ENCODE data around the gene CCDC60.

CCDC60 gene

DNA sequence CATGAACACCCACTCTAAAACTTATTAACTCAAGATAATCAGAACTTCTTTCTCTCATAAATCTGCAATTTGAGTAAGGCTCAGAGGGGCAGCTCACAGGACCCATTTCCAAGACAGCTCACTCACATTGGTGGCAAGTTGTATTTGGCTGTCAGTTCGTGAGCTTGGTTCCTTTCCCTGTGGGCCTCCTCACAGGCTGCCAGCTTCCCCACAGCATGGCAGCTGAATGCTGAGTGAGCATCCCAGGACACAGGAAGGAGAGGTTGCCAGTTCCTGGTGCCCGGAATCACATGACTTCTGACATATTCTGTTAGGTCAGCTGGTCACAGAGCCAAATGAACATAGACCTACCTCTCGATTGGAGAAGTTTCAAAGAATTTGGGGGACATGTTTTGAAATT lies 142.4 kb downstream of the CCDC60 start:
- no peak for DNase-seq (ENCODE audit: low read depth in 2 of 2)
- TF ChIP-seq, protein P1, sequence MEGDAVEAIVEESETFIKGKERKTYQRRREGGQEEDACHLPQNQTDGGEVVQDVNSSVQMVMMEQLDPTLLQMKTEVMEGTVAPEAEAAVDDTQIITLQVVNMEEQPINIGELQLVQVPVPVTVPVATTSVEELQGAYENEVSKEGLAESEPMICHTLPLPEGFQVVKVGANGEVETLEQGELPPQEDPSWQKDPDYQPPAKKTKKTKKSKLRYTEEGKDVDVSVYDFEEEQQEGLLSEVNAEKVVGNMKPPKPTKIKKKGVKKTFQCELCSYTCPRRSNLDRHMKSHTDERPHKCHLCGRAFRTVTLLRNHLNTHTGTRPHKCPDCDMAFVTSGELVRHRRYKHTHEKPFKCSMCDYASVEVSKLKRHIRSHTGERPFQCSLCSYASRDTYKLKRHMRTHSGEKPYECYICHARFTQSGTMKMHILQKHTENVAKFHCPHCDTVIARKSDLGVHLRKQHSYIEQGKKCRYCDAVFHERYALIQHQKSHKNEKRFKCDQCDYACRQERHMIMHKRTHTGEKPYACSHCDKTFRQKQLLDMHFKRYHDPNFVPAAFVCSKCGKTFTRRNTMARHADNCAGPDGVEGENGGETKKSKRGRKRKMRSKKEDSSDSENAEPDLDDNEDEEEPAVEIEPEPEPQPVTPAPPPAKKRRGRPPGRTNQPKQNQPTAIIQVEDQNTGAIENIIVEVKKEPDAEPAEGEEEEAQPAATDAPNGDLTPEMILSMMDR (IDR thresholded peaks at IDR 0.05; ENCODE audit: low read depth, low read length): no peak
- H3K4me3 ChIP-seq (replicated peaks in 1 of 2; ENCODE audit: low read depth in 2 of 2, low read length in 2 of 2): no peak overlapping the region

DNA sequence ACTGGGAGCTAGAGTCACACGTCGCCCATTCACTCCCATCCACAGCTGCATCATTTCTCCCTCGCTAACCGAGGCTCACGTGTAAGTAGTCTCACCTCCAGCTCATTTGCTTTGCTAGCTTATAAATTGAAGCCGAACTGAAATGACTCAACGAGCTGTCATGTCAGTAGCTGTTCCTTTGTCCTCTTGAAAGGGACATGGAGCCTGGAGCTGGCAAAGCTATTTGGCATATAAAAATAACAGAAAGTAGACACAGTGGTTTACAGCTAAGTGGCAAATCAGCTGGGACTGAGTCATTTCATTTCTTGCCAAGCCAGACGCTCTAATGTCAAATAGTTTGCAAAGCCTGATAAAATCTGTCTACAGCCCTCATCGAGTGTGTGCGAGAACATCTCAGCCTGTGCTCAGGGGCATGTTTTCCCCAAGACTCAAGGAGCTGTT lies 144.6 kb downstream of the CCDC60 start:
- DNase-seq (ENCODE audit: low read depth in 2 of 2): no peak
- H3K4me3 ChIP-seq (replicated peaks in 1 of 2; ENCODE audit: low read depth in 2 of 2, low read length in 2 of 2): no peak overlapping the region
- TF ChIP-seq, protein P1 (IDR thresholded peaks at IDR 0.05; ENCODE audit: low read depth, low read length): no peak

DNA sequence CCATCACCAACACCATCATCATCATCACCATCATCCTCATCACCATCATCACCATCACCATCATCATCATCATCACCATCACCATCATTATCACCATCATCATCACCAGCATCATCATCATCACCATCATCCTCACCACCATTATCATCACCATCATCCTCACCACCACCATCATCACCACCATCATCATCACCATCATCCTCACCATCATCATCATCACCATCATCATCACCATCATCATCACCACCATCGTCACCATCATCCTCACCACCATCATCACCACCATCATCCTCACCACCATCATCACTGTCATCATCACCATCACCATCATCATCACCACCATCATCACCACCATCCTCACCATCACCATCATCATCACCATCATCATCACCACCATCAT lies 146.0 kb downstream of the CCDC60 start:
- DNase-seq (ENCODE audit: low read depth in 2 of 2): no peak
- no peak overlapping the region for H3K4me3 ChIP-seq (replicated peaks in 1 of 2; ENCODE audit: low read depth in 2 of 2, low read length in 2 of 2)
- TF ChIP-seq, protein P1 (IDR thresholded peaks at IDR 0.05; ENCODE audit: low read depth, low read length): no peak

DNA sequence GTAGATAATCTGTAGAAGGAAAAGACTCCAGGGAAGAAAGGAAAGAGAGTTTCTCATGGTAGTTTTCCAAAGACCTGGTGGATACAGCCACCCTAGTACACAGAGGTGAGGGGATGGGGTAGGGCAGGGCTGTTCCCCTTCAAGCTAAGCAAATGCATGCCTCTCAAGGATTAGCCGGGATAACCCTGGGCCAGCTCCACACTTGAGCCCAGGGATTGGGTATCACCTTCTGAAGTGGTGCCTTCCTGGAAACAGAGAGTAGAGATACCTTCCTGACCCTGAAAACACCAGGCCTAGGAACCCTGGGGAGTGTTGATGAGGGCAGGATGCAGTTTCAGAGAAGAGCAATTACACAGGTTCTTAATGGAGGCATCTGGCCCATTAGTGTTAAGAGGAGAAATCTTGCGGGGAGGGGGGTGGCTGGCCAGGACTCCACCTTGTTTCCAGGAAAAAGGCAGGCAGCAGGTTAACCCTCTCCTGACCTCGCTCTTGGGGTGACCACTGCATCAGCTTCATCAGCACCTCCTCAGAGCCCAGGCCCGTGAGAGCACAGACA lies 152.1 kb downstream of the CCDC60 start:
- no peak for DNase-seq (ENCODE audit: low read depth in 2 of 2)
- H3K4me3 ChIP-seq (replicated peaks in 1 of 2; ENCODE audit: low read depth in 2 of 2, low read length in 2 of 2): no peak overlapping the region
- TF ChIP-seq, protein P1 (IDR thresholded peaks at IDR 0.05; ENCODE audit: low read depth, low read length): no peak

DNA sequence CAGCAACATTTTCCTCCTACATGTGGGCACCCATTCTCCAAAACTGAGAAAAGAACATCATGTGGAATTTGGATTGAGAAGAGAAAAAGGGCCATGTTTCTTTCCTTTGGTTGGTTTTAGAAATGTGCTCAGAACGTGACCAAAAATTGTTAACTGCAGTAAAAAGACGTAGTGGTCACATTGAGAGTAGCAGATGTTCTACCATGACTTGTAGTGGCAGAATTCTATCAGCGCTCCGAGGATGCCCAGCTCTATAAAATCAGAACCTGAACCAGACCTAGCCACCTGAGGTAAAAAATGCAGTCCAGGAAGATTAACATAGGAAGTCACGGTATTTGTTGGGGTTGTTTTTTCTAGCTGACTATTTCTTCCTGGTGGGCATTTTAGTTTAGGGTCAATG lies 157.3 kb downstream of the CCDC60 start:
- TF ChIP-seq, protein P1 (IDR thresholded peaks at IDR 0.05; ENCODE audit: low read depth, low read length): no peak
- no peak overlapping the region for H3K4me3 ChIP-seq (replicated peaks in 1 of 2; ENCODE audit: low read depth in 2 of 2, low read length in 2 of 2)
- DNase-seq (ENCODE audit: low read depth in 2 of 2): no peak

DNA sequence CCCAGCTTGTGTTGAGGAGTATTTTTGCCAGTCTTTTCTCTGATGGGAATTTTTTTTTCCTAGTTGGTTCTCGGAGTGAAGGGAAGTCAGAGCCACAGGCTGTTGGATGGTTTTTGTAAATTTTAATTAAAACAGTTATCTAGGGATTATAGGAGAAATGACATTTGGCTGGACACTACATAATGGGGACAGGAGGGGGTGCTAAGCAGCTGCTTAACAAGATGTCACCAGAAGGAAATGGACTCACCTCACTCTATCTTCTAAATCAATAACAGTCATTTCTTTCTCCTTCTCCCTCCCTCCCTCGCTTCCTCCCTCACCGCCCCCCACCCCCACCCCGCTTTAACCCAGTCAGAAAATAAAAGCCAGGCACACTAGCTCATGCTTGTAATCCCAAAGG lies 165.7 kb downstream of the CCDC60 start:
- H3K4me3 ChIP-seq (replicated peaks in 1 of 2; ENCODE audit: low read depth in 2 of 2, low read length in 2 of 2): no peak overlapping the region

More for the DNA sequence above, 165.7 kb downstream of the CCDC60 start:
- TF ChIP-seq, protein P1 (IDR thresholded peaks at IDR 0.05; ENCODE audit: low read depth, low read length): no peak
- DNase-seq (ENCODE audit: low read depth in 2 of 2): no peak

Data from cardiac fibroblast (primary cell).